A549 (cell line): ENCODE measurements around the gene TPO.

ENCODE experiments used
- CTCF ChIP-seq: fragments of >200 bp; sonication (Bioruptor Twin); formaldehyde crosslinking; IDR thresholded peaks from 3 replicates; pipeline ENCODE4 v1.5.1; 2016
- EP300 ChIP-seq, 2 experiments: fragments of >200 bp; sonication (Bioruptor Twin); formaldehyde crosslinking; IDR thresholded peaks; 2 replicates in 1 of 2; 3 replicates in 1 of 2; pipeline ENCODE4 v1.6.1; 2016 to 2017
- NR3C1 ChIP-seq: fragments of >200 bp; sonication (Bioruptor Twin); formaldehyde crosslinking; IDR thresholded peaks from 3 replicates; pipeline ENCODE4 v1.6.1; 2017
- PBX3 ChIP-seq: IDR thresholded peaks from 2 replicates; pipeline ENCODE4 v1.6.1; 2012
- POLR2A ChIP-seq: IDR thresholded peaks from 2 replicates; pipeline ENCODE4 v1.6.1; 2012; ENCODE audit warnings: mild to moderate bottlenecking, low read length

GRCh38 chr2:1556776-1557466 is 143.7 kb downstream of the TPO start:
- TF ChIP-seq CTCF (no peak), POLR2A (no peak), EP300 (IDR thresholded peaks at IDR 0.05) (no peak), PBX3 (no peak), NR3C1 (no peak)
